Bronchial epithelial cell (primary cell): ENCODE data around the gene RGS3. TPM values are rescaled to one million over a fixed set of nuclear protein-coding genes. Genes with fewer than 3 reads are reported as not detected.
"Not testable (repeated sequence)": the region's sequence is repeated elsewhere in the genome, so short reads cannot be mapped to it uniquely, and the experiment has no call there.

Experiments
- DNase-seq: peaks from one replicate; pipeline ENCODE4 v3.0.0-alpha.2; 2010; ENCODE audit warnings: low read depth
- FAIRE-seq: peaks from 2 replicates; lab custom pipeline; 2011; peaks lifted over from hg19 to GRCh38; lab: Jason Lieb, UNC
- H3K27me3 ChIP-seq: 2 replicates; pipeline ENCODE4 v1.5.1; 2011; ENCODE audit warnings: low read length; ENCODE audit not compliant: control insufficient read depth, insufficient read depth
- H3K36me3 ChIP-seq: 2 replicates; pipeline ENCODE4 v1.5.1; 2011; ENCODE audit warnings: low read length; ENCODE audit not compliant: control insufficient read depth, insufficient read depth
- H3K4me3 ChIP-seq: 2 replicates; pipeline ENCODE4 v1.5.1; 2011; ENCODE audit warnings: mild to moderate bottlenecking, low read depth, low read length, control low read depth
- total RNA-seq: library from RNA; depleted of rRNA; stranded (reverse); fragments of >200 nt; gene quantifications from 2 replicates; pipeline ENCODE4 v1.2.1, GENCODE V29; 2014
- TF ChIP-seq, protein P1 (sequence below): IDR thresholded peaks from 2 replicates; pipeline ENCODE4 v1.5.1; 2011; ENCODE audit warnings: mild to moderate bottlenecking, moderate library complexity, low read length, control low read depth, inconsistent platforms; ENCODE audit not compliant: insufficient read depth, severe bottlenecking

The RGS3 gene
- total RNA-seq, 1 donor from 2014 or later, result 22.1 TPM

DNA sequence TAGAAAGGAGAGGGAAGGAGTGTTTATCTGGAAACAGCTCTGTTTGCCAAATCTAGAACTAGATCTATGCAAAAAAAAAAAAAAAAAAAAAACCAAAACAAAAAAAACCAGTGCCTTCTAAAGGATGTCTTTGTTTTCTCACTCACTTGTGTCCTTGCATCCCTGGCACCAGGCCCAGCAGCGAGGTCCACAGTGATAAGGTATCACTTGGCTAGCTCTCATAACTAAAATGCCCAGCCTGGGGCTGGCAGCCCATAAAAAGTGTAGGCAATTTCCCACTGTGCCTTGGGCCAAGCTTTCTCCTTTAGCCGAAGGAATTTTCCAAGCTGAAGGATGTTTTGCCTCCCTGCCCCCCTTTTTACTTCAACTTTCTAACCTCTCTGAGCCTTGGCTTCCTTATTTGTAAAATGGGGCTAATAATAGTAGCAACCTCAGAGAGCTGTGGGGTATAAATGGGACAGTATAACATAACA is 20.8 kb downstream of the RGS3 start:
- FAIRE-seq, result no peak

DNA sequence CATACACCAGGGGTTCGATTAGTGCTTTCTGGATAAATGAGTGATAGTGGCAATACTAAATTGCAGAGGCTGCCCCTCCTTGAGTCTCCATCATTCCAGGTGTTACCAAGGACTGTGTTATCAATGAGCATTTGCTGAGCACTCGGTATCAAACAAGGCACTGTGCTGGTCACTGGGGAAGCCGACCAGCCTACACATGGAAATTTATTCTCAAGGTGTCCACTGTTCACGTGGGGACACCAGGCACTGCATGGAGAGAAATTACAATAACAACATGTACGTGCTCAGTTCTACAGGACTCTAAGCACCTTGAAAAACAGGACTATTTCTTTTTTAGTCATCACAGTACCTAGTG is 22.2 kb downstream of the RGS3 start:
- Histone ChIP-seq H3K27me3 (no peaks in the 10 kb centered on the region), H3K4me3 (no peak overlapping the region), H3K36me3 (no peaks in the 10 kb centered on the region)
- DNase-seq, result no peak
- TF ChIP-seq, protein P1, sequence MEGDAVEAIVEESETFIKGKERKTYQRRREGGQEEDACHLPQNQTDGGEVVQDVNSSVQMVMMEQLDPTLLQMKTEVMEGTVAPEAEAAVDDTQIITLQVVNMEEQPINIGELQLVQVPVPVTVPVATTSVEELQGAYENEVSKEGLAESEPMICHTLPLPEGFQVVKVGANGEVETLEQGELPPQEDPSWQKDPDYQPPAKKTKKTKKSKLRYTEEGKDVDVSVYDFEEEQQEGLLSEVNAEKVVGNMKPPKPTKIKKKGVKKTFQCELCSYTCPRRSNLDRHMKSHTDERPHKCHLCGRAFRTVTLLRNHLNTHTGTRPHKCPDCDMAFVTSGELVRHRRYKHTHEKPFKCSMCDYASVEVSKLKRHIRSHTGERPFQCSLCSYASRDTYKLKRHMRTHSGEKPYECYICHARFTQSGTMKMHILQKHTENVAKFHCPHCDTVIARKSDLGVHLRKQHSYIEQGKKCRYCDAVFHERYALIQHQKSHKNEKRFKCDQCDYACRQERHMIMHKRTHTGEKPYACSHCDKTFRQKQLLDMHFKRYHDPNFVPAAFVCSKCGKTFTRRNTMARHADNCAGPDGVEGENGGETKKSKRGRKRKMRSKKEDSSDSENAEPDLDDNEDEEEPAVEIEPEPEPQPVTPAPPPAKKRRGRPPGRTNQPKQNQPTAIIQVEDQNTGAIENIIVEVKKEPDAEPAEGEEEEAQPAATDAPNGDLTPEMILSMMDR, result no peak
- FAIRE-seq, result no peak

More for the DNA sequence above, 20.8 kb downstream of the RGS3 start:
- Histone ChIP-seq H3K4me3 (no peak overlapping the region), H3K27me3 (no peaks in the 10 kb centered on the region), H3K36me3 (no peaks in the 10 kb centered on the region)
- no peak for DNase-seq
- TF ChIP-seq, protein P1, result no peak

DNA sequence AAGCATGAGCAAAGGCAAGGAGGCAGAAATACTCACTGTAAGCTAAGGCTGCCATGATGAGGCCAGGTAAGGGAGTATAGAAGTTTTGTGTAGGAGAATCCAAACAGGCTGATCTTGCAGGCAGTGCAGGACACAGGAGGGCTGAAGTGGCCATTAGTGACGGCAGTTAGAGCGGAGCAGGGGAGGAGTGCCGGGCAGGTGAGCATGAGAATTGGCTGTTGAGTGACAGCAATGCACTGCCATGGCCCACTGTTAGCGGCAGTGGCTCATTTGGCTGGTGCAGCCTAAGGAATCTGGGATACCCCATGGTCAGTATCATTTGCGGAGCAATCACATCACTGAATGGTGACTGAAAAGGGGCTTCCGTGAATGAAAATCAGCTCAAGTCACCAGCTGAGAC is 22.8 kb downstream of the RGS3 start:
- TF ChIP-seq, protein P1, result no peak
- DNase-seq (no peak), FAIRE-seq (no peak)
- no peaks in the 10 kb centered on the region for H3K36me3 ChIP-seq
- no peaks in the 10 kb centered on the region for H3K27me3 ChIP-seq
- H3K4me3 ChIP-seq, result no peak overlapping the region

DNA sequence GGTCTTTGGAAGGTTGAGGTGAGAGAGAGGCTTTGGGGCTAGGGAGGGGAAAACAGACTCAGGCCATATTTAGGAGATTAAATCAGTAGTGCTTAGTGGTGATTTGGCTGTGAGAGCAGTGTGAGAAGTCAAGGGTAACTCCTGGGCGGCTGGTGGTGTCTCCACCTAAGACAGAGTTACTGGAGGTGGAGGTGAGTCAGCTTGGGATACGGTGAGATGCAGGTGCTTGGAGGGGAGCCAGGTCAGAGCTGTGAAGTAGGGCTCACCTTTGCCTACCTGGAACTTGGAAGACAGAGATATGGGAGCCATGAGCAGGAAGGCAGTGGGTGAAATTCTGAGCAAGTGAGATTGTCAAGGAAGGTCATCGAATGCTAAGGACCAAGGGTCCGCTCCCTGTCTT is 24.5 kb downstream of the RGS3 start:
- Histone ChIP-seq H3K36me3 (no peaks in the 10 kb centered on the region), H3K4me3 (no peak overlapping the region), H3K27me3 (no peaks in the 10 kb centered on the region)
- DNase-seq, result peak; percentile 75
- FAIRE-seq, result no peak
- TF ChIP-seq, protein P1, result no peak

DNA sequence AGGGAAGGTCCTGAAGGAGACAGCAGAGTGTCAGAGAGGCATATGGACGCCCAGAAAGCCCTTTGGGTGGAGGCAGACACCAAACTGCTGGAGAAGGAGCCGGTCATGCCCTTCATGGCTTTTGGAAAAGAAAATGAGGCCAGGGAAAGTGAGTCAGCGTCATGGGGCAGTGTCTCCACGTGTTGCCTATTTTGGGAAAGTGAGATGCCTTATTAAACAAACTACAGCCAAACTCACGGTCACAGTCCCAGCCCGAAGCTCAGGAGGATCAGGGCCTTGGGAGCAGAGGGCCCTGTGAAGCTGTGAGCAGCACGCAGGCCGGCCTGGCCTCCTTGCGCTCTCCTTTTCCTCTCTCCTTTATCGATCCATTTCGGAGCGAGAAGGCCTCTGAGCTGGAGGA is 25.0 kb downstream of the RGS3 start:
- TF ChIP-seq, protein P1, result no peak
- DNase-seq, result no peak
- FAIRE-seq, result peak; percentile 89

DNA sequence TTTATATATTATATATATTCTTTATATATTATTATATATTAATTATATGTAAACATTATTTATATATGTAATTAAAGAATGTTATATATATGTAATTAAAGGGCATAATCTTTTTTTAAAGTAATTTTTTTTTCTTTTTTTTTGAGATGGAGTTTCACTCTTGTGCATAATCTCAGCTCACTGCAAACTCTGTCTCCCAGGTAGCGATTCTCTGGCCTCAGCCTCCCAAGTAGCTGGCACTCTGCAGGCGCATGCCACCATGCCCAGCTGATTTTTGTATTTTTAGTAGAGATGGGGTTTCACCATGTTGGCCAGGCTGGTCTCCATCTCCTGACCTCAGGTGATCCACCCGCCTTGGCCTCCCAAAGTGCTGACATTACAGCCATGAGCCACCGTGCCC is 27.6 kb downstream of the RGS3 start:
- not testable (repeated sequence) for H3K27me3 ChIP-seq, H3K4me3 ChIP-seq, DNase-seq, H3K36me3 ChIP-seq, FAIRE-seq

More for the DNA sequence above, 25.0 kb downstream of the RGS3 start:
- Histone ChIP-seq H3K27me3 (no peaks in the 10 kb centered on the region), H3K4me3 (no peak overlapping the region), H3K36me3 (no peaks in the 10 kb centered on the region)
